ENCODE measurements around the gene ZNF467.

ZNF467 gene

GRCh38 chr7:149723795-149724495 is 49.4 kb downstream of the ZNF467 start:
- no peak for DNase-seq

- no peak for DNase-seq
Observed at GRCh38 chr7:149723082-149723767, 50.2 kb downstream of the ZNF467 start.

DNA sequence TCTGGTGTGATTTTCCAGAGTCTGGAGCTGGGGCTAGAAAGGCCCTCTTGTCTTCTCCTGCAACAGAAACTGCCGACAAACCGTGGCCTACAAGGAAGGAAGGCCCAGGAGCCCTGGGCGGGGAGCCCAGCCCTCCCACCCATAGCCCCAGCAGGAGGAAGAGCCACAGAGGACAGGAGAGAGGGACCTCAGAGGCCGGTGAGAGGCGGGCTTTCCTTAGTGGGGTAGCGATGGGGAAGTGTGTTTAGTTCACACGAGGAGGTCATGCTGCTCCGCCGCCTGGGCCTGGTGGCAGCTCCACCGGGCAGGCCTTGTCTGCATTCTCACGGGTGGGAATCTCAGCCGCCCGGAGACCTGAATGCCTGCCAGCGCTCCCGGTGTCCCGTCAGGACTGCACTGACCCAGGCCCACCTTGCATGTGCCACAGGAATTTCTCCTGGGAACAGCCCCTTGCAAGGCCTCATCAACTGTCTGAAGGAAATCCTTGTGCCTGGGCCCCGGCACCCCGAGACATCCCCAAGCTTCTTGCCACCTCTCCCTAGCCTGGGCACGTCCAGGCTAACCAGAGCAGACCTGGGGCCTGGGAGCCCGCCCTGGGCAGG is 50.9 kb downstream of the ZNF467 start:
- no peak for DNase-seq

DNA sequence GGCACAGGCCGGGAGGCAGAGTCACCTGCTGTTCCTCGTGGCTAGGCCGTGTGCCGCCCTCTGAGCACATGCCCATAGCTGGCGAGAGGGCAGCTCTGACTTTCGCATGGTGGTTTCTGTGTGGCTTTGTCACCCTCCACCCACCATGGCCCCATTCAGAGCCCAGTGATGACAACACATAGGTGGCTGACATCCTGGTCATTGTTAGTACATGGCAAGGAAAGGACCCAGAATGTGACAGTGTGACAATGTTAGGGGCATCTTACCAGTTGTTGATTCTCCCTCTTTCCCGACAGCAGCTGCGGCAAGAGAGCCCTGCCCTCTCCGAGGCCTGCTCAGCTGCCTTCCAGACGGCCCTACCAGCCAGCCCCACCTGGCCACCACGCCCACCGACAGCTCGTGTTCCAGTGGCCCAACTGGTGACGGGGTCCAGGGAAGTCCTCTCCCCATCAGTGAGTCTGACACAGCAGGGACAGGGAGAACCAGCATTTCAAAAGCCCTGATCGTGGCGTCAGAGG is 52.2 kb downstream of the ZNF467 start:
- no peak for DNase-seq

- DNase-seq: no peak
Observed at GRCh38 chr7:149720372-149721083, 52.9 kb downstream of the ZNF467 start.

DNA sequence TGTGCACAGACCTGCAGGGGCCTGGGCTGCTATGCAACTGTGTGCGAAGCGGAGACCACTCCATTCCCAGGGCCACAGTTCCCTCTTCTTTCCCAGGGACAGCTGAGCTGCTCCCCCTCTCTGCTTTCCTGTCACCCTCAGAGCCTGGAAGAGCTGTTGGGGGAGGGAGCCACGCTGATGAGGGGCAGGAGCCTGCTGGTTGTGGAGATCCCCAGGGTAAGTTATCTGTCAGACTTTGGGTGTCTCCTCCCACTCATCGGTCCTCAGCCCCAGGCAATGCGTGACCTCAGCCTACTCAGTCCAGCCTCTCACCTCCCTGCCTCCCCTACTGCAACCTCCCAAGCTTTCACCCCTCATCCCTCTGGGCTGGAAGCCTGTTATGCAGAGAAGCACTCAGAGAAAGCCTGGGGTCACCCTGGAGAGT is 53.5 kb downstream of the ZNF467 start:
- no peak for DNase-seq

DNA sequence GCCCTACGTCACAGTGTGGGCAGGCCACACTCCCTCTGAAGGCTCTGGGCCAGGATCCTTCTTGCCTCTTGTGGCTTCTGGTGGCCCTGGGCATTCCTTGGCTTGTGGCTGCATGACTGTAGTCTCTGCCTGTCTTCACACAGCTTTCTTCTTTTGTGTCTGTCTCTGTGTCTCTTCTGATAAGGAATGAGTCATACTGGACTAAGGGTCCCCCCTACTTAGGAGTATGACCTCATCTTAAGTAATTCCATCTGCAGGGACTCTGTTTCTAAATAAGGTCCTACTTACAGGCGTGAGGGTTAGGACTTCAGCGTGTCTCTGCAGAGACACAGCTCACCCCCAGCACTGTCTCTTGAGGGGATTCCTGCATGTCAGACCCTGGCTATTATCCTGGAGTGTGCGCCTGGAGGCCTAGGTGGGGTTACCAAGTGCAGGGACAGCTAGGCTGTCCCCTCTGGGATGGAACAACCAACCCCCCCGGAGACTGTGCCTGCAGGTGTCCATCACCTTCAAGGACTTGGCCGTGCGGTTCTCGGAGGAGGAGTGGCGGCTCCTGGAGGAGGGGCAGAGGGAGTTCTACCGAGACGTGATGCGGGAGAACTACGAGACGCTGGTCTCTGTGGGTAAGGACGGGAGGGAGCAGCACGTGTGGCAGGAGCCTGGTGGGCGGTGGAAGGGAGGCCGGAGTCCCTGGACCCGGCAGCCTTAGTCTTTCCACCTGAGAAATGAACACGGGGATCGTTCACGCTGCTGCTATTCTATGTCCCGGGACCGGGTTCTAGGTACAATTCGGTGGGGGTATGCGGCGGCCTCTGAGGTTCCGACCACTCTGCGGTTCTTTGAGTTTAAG is 54.1 kb downstream of the ZNF467 start:
- no peak for DNase-seq

GRCh38 chr7:149718730-149719049 is 54.7 kb downstream of the ZNF467 start:
- DNase-seq: no peak

DNA sequence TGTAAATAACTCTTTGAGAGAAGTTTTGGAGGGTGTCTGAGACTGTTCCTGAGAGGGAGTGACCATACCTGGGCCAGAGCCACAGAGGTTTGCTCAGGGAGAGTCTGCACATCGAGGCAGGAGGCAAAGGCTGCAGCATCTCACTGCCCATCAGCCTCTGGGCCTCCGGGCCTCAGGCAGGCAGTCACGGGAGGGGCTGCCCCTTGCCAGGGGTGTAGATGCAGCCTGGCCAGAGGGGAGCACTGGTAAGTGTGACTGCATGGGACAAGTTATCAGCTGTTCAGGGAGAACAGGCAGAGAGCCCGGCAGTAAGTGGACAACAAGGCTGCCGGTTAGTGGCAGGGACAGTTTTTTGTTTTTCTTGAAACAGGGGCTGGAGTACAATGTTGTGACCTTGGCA is 55.9 kb downstream of the ZNF467 start:
- no peak for DNase-seq

- no peak for DNase-seq
Observed at GRCh38 chr7:149716932-149717307, 56.5 kb downstream of the ZNF467 start.

GRCh38 chr7:149716007-149716931 is 57.1 kb downstream of the ZNF467 start:
- DNase-seq: no peak

DNA sequence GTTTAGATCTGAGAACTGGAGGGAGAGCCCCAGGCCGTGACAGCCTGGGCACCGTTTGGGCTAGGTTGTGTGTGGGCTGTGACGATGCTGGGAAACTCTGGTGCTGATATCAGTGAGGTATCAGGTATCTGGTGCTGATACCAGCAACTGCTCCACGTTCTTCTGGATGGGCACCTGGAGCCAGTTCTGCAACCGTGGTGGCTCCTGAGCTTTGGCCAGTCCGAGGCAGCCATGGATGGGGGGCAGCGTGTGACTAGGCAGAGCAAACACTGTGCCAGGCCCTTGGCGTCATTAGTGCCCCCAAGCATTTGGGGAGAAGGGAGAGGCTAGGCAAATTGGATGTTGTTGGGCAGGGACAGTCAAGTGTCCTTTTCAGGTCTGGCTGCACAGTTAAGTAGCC is 57.9 kb downstream of the ZNF467 start:
- no peak for DNase-seq

GRCh38 chr7:149714910-149715471 is 58.4 kb downstream of the ZNF467 start:
- no peak for DNase-seq
